GM06990 (cell line): ENCODE data around the gene POU2AF2.
"Not testable (repeated sequence)": the region's sequence is repeated elsewhere in the genome, so short reads cannot be mapped to it uniquely, and the experiment has no call there.

Experiments
- DNase-seq: peaks from one replicate; pipeline ENCODE4 v3.0.0-alpha.2; 2011; ENCODE audit not compliant: insufficient read length; ENCODE audit errors: extremely low read depth
- H3K27me3 ChIP-seq: replicated peaks from 2 replicates; pipeline ENCODE4 v1.6.0; 2011; ENCODE audit warnings: low read length; ENCODE audit not compliant: control insufficient read depth, insufficient read depth
- H3K36me3 ChIP-seq: 2 replicates; pipeline ENCODE4 v1.5.1; 2011; ENCODE audit warnings: low read length; ENCODE audit not compliant: control insufficient read depth, insufficient read depth
- H3K4me3 ChIP-seq: replicated peaks from 2 replicates; pipeline ENCODE4 v1.5.1; 2011; ENCODE audit warnings: low read depth, mild to moderate bottlenecking, control low read depth, low read length
- TF ChIP-seq, protein P1 (sequence below): IDR thresholded peaks from 2 replicates; pipeline ENCODE4 v1.5.1; 2011; ENCODE audit warnings: low read length, control low read depth, mild to moderate bottlenecking, inconsistent platforms; ENCODE audit not compliant: insufficient read depth, poor library complexity, severe bottlenecking

Gene POU2AF2

DNA sequence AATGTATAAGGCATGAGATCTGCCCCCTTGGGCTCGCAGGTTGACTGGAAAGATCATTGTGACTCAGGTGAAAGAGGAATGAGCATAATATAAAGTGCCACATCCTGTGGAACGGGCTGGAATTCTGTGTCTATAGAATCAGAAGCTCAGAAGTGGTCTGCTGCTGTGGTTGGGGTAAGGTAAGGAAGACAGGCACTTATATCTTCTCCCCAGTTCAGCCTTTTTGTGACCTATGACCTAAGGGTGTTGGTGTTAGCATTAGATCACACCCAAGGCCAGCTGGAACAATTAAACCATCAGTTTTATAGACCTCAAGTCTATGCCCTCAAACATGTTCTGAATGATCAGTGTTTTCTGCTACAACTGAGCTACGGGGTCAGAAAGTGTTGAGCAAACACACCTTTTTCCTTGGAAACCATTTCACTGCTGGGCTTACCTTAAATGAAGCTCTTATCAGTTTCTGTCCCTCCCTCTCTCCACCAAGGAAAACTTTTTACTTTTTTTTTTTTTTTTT, 37.1 kb downstream of the POU2AF2 start:
- H3K27me3 ChIP-seq, result no peaks in the 10 kb centered on the region; the same call in 1 of the 2 replicates
- DNase-seq, result no peak
- no peaks in the 10 kb centered on the region for H3K36me3 ChIP-seq
- TF ChIP-seq, protein P1, sequence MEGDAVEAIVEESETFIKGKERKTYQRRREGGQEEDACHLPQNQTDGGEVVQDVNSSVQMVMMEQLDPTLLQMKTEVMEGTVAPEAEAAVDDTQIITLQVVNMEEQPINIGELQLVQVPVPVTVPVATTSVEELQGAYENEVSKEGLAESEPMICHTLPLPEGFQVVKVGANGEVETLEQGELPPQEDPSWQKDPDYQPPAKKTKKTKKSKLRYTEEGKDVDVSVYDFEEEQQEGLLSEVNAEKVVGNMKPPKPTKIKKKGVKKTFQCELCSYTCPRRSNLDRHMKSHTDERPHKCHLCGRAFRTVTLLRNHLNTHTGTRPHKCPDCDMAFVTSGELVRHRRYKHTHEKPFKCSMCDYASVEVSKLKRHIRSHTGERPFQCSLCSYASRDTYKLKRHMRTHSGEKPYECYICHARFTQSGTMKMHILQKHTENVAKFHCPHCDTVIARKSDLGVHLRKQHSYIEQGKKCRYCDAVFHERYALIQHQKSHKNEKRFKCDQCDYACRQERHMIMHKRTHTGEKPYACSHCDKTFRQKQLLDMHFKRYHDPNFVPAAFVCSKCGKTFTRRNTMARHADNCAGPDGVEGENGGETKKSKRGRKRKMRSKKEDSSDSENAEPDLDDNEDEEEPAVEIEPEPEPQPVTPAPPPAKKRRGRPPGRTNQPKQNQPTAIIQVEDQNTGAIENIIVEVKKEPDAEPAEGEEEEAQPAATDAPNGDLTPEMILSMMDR, result no peak
- no peak overlapping the region for H3K4me3 ChIP-seq

DNA sequence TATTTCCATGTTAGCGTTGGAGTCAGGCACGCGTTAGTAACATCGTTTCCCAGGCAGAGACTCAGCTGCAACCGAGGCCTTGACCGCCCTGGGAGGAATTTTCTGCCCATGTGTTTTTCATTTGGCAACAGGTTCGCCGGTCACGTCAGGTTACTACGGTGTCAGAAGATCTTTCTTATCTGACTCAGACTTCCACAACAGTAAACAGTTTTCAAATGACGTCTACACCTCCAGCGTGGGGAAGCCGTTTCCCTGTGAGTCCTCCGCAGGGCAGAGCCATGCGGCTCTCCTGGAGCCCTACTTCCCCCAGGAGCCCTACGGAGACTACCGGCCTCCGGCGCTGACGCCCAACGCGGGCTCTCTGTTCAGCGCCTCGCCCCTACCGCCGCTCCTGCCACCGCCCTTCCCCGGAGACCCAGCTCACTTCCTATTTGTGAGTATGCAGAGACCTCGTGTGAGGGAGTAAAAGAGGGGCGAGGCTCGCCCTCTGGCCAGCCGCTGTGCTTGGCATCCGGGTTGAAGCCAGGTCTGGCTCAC, 38.5 kb downstream of the POU2AF2 start:
- H3K36me3 ChIP-seq, result no peaks in the 10 kb centered on the region
- no peak overlapping the region for H3K4me3 ChIP-seq
- DNase-seq, result no peak
- H3K27me3 ChIP-seq, result no peaks in the 10 kb centered on the region
- TF ChIP-seq, protein P1, result no peak

DNA sequence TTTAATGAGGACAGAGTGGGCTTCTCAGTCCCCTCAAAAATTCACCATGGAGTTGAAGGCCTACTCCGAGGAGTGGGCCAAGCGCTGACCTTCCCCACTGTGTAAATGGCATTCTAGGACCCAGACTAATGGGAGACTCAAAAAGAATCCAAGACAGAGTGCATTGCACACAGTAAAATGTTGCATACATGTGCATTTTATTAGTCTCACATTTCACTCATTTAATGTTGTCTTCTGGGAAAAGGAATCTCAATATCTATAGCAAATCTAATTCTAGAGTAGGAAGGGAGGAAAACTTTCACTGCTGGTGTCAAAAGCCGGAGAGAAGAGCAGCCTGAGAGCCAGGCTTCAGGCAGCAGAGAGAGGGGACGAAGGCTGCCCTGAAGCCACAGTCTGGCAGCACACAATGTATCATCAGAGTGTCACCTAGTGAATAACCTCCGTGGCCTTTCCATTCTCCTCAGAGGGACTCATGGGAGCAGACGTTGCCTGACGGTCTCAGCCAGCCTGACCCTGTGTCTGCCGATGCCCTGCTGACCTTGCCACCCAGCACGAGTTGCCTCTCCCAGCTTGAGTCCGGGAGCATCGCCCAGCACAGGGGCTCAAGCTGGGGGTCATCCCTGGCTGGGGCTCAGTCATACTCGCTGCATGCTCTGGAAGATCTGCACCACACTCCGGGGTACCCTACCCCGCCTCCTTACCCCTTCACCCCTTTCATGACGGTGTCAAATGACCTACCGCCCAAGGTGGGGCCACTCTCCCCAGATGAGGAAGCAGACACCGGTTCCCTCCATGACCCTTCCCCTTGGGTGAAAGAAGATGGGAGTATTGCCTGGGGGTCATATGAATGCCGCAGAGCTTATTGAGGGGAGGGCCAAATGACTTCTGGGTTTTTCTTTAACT, 39.9 kb downstream of the POU2AF2 start:
- no peak for DNase-seq

DNA sequence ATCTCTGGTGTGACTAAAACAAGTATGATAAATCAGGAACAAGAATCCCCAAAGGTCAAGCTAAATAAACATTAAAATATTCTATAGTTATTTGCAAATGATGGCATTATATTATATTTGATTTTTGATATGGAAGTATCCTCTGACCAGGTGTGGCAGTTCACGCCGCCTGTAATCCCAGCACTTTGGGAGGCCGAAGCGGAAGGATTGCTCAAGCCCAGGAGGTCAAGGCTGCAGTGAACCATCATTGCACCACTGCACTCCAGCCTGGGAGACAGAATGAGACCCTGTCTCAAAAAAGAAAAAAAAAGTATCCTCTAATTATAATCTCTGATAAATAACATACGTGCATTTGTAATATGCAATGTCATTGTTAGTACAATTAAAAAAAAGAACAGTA, 46.2 kb downstream of the POU2AF2 start:
- DNase-seq, result no peak
- Histone ChIP-seq H3K36me3 (no peaks in the 10 kb centered on the region), H3K27me3 (no peaks in the 10 kb centered on the region), H3K4me3 (no peak overlapping the region)
- TF ChIP-seq, protein P1, result no peak

More for the DNA sequence above, 39.9 kb downstream of the POU2AF2 start:
- Histone ChIP-seq H3K27me3 (no peaks in the 10 kb centered on the region), H3K36me3 (no peaks in the 10 kb centered on the region), H3K4me3 (no peak overlapping the region)
- TF ChIP-seq, protein P1, result no peak

DNA sequence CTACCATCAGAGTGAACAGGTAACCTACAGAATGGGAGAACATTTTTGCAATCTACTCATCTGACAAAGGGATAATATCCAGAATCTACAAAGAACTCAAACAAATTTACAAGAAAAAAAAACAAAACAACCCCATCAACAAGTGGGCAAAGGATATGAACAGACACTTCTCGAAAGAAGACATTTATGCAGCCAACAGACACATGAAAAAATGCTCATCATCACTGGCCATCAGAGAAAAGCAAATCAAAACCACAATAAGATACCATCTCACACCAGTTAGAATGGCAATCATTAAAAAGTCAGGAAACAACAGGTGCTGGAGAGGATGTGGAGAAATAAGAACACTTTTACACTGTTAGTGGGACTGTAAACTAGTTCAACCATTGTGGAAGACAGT, 46.9 kb downstream of the POU2AF2 start:
- H3K27me3 ChIP-seq, H3K4me3 ChIP-seq, H3K36me3 ChIP-seq, DNase-seq: not testable (repeated sequence)

DNA sequence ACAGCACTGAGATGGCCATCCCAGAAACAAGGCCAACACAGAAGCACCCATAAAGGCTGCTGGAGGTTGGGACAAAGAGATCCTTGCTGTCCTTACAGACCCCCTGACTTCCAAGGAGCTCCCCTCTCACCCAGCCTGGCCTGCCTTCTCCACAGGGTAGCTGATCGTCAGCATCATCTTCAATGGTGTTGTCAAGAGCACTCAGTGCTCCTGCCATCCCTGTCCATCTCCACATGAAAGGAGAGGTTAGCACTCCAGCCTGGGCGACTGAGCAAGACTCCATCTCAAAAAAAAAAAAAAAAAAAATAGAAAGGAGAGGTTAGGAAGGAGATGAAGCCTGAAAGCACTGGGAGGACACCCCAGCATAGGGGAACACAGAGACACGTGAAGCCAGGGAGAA, 50.7 kb downstream of the POU2AF2 start:
- TF ChIP-seq, protein P1, result no peak
- H3K36me3 ChIP-seq, result no peaks in the 10 kb centered on the region
- H3K4me3 ChIP-seq, result no peak overlapping the region

More for the DNA sequence above, 50.7 kb downstream of the POU2AF2 start:
- DNase-seq, result no peak
- H3K27me3 ChIP-seq, result no peaks in the 10 kb centered on the region; the same call in 1 of the 2 replicates
